ENCODE results near the gene MORN1. TPM values are rescaled to one million over a fixed set of nuclear protein-coding genes. Genes with fewer than 3 reads are reported as not detected.
"Not testable (repeated sequence)": the region's sequence is repeated elsewhere in the genome, so short reads cannot be mapped to it uniquely, and the experiment has no call there.

Gene MORN1
- total RNA-seq, 1 donor from 2014 or later, result 9.1 TPM

GRCh38 chr1:2341706-2342383 is 49.5 kb downstream of the MORN1 start:
- intact Hi-C loops (cut with micrococcal nuclease), result no loop called here

GRCh38 chr1:2340918-2341254 is 50.5 kb downstream of the MORN1 start:
- intact Hi-C loops (cut with micrococcal nuclease), result no loop called here

- intact Hi-C loops (cut with micrococcal nuclease), result no loop called here
These were observed 51.1 kb downstream of the MORN1 start for GRCh38 chr1:2340086-2340917.

GRCh38 chr1:2339206-2340085 is 51.9 kb downstream of the MORN1 start:
- intact Hi-C loops (cut with micrococcal nuclease), result no loop called here

- intact Hi-C loops (cut with micrococcal nuclease), result no loop called here
These were observed 53.9 kb downstream of the MORN1 start for GRCh38 chr1:2337501-2337900.

- intact Hi-C loops (cut with micrococcal nuclease), result no loop called here
These were observed 54.3 kb downstream of the MORN1 start for GRCh38 chr1:2337081-2337480.

GRCh38 chr1:2336499-2336898 is 54.9 kb downstream of the MORN1 start:
- intact Hi-C loops (cut with micrococcal nuclease), result no loop called here

GRCh38 chr1:2335721-2336455 is 55.5 kb downstream of the MORN1 start:
- intact Hi-C loops (cut with micrococcal nuclease), result no loop called here

GRCh38 chr1:2334883-2335534 is 56.3 kb downstream of the MORN1 start:
- intact Hi-C loops (cut with micrococcal nuclease), result no loop called here

- intact Hi-C loops (cut with micrococcal nuclease), result no loop called here
These were observed 57.0 kb downstream of the MORN1 start for GRCh38 chr1:2334366-2334765.

GRCh38 chr1:2331580-2331979 is 59.8 kb downstream of the MORN1 start:
- intact Hi-C loops (cut with micrococcal nuclease), result not testable (repeated sequence)

GRCh38 chr1:2331200-2331544 is 60.2 kb downstream of the MORN1 start:
- intact Hi-C loops (cut with micrococcal nuclease), result no loop called here

GRCh38 chr1:2330519-2331199 is 60.7 kb downstream of the MORN1 start:
- intact Hi-C loops (cut with micrococcal nuclease), result no loop called here

GRCh38 chr1:2330035-2330434 is 61.3 kb downstream of the MORN1 start:
- intact Hi-C loops (cut with micrococcal nuclease), result no loop called here

GRCh38 chr1:2328676-2329455 is 62.5 kb downstream of the MORN1 start:
- intact Hi-C loops (cut with micrococcal nuclease), result no loop called here

GRCh38 chr1:2327841-2328240 is 63.5 kb downstream of the MORN1 start:
- intact Hi-C loops (cut with micrococcal nuclease), result no loop called here

GRCh38 chr1:2327162-2327561 is 64.2 kb downstream of the MORN1 start:
- intact Hi-C loops (cut with micrococcal nuclease), result not testable (repeated sequence)

GRCh38 chr1:2326524-2326923 is 64.8 kb downstream of the MORN1 start:
- intact Hi-C loops (cut with micrococcal nuclease), result no loop called here

- intact Hi-C loops (cut with micrococcal nuclease), result no loop called here
These were observed 66.6 kb downstream of the MORN1 start for GRCh38 chr1:2324553-2325366.

Data from T-helper 2 cell treated with Interferon-gamma antibody and Interleukin-4, amounts not matched to agents 100 ng/mL and 5 ng/mL, for 36 hours (primary cell).